OCI-LY1 (cell line): Measurements from ENCODE around the gene DAAM1.

Experiments used
- H2AFZ ChIP-seq: fragments of 200-600 bp; sonication (generic), shearing (Covaris generic); 2 replicates; pipeline ENCODE4 v1.6.0; 2014; ENCODE audit warnings: antibody characterized with exemption, mild to moderate bottlenecking, low read length
- H3F3A ChIP-seq: fragments of 200-600 bp; sonication (generic), shearing (Covaris generic); 2 replicates; pipeline ENCODE4 v1.6.0; 2014; ENCODE audit warnings: mild to moderate bottlenecking, antibody characterized with exemption, low read length, moderate library complexity; ENCODE audit not compliant: insufficient read depth
- H3K27ac ChIP-seq: fragments of 200-600 bp; sonication (generic); 2 replicates; pipeline ENCODE4 v1.5.1; 2014; ENCODE audit warnings: low read length, mixed run types, mild to moderate bottlenecking, low read depth; ENCODE audit not compliant: poor library complexity, severe bottlenecking
- H3K27me3 ChIP-seq: fragments of 200-600 bp; sonication (generic); 2 replicates; pipeline ENCODE4 v1.6.0; 2014; ENCODE audit warnings: antibody characterized with exemption, mild to moderate bottlenecking, low read length, moderate library complexity; ENCODE audit not compliant: insufficient read depth
- H3K36me3 ChIP-seq: fragments of 200-600 bp; sonication (generic); 2 replicates; pipeline ENCODE4 v1.6.1; 2014; ENCODE audit warnings: mild to moderate bottlenecking, antibody characterized with exemption, low read length, moderate library complexity, mixed read lengths; ENCODE audit not compliant: insufficient read depth
- H3K4me1 ChIP-seq: fragments of 200-600 bp; sonication (generic); 2 replicates; pipeline ENCODE4 v1.5.1; 2014; ENCODE audit warnings: mild to moderate bottlenecking, low read length, moderate library complexity; ENCODE audit not compliant: insufficient read depth, severe bottlenecking
- H3K4me2 ChIP-seq: fragments of 200-600 bp; sonication (generic), shearing (Covaris generic); 2 replicates; pipeline ENCODE4 v1.6.1; 2014; ENCODE audit warnings: low read length
- H3K4me3 ChIP-seq: fragments of 200-600 bp; sonication (generic); 2 replicates; pipeline ENCODE4 v1.5.1; 2014; ENCODE audit warnings: low read length, low read depth, mild to moderate bottlenecking, mixed read lengths; ENCODE audit not compliant: poor library complexity, severe bottlenecking
- H3K79me2 ChIP-seq: fragments of 200-600 bp; shearing (Covaris generic); 2 replicates; pipeline ENCODE4 v1.6.1; 2016; ENCODE audit warnings: mixed run types, low read length, mixed read lengths; ENCODE audit not compliant: insufficient read depth
- H3K9ac ChIP-seq: fragments of 200-600 bp; sonication (generic), shearing (Covaris generic); 2 replicates; pipeline ENCODE4 v1.6.1; 2014; ENCODE audit warnings: mild to moderate bottlenecking, low read length, mixed read lengths
- H3K9me2 ChIP-seq: fragments of 200-600 bp; sonication (generic), shearing (Covaris generic); 2 replicates; pipeline ENCODE4 v1.6.1; 2014; ENCODE audit warnings: low read depth, mild to moderate bottlenecking, low read length, mixed read lengths
- H3K9me3 ChIP-seq: fragments of 200-600 bp; shearing (Covaris generic); 2 replicates; pipeline ENCODE4 v1.6.1; 2014; ENCODE audit warnings: low read length, mixed read lengths
- H4K20me1 ChIP-seq: fragments of 200-600 bp; sonication (generic), shearing (Covaris generic); 2 replicates; pipeline ENCODE4 v1.6.0; 2016; ENCODE audit warnings: mild to moderate bottlenecking, low read length; ENCODE audit not compliant: insufficient read depth
- EZH2 ChIP-seq: fragments of 200-600 bp; sonication (generic), shearing (Covaris generic); IDR thresholded peaks from 2 replicates; pipeline ENCODE4 v1.8.0; 2017; ENCODE audit warnings: borderline replicate concordance, mixed run types, mild to moderate bottlenecking, antibody characterized with exemption, low read length, moderate library complexity, mixed read lengths
- TF ChIP-seq, protein P1 (sequence below): fragments of 200-600 bp; sonication (generic), shearing (Covaris generic); IDR thresholded peaks from 2 replicates; pipeline ENCODE4 v1.5.1; 2017; ENCODE audit warnings: mild to moderate bottlenecking, antibody characterized with exemption, low read length, moderate library complexity, mixed read lengths

The DAAM1 gene

DNA sequence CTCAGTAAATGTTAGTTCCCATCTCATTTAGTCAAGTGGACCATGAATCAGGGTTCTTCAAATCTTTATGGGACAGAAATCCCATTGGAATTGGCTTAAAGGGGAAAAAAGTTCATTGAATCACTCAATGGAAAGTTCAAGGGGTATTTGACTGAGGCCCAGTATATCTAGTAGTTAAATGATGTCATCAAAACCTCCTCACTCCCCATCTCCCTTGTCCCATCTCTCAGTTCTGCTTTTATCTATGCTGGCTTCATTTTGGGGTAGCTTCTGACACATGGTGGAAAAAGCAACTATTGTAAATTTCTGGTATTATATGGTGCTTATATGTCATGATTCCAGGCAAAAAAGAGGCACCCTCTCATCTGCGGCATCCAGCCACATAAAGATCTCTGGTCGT, 51.9 kb downstream of the DAAM1 start:
- Histone ChIP-seq H3K9me2 (no peaks in the 10 kb centered on the region), H4K20me1 (no peaks in the 10 kb centered on the region), H3K27me3 (no peaks in the 10 kb centered on the region), H3K4me2 (no peak overlapping the region), H3K27ac (no peak overlapping the region), H3K36me3 (peaks cover 21% of the 10 kb centered on the region), H3K4me3 (no peak overlapping the region), H3K79me2 (peaks cover 74% of the 10 kb centered on the region), H3K4me1 (peaks cover 42% of the 10 kb centered on the region), H3F3A (no peaks in the 10 kb centered on the region), H3K9ac (no peak overlapping the region), H3K9me3 (peaks cover 5% of the 10 kb centered on the region), H2AFZ (no peak overlapping the region)
- no peak for TF ChIP-seq EZH2
- TF ChIP-seq, protein P1, sequence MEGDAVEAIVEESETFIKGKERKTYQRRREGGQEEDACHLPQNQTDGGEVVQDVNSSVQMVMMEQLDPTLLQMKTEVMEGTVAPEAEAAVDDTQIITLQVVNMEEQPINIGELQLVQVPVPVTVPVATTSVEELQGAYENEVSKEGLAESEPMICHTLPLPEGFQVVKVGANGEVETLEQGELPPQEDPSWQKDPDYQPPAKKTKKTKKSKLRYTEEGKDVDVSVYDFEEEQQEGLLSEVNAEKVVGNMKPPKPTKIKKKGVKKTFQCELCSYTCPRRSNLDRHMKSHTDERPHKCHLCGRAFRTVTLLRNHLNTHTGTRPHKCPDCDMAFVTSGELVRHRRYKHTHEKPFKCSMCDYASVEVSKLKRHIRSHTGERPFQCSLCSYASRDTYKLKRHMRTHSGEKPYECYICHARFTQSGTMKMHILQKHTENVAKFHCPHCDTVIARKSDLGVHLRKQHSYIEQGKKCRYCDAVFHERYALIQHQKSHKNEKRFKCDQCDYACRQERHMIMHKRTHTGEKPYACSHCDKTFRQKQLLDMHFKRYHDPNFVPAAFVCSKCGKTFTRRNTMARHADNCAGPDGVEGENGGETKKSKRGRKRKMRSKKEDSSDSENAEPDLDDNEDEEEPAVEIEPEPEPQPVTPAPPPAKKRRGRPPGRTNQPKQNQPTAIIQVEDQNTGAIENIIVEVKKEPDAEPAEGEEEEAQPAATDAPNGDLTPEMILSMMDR = no peak

DNA sequence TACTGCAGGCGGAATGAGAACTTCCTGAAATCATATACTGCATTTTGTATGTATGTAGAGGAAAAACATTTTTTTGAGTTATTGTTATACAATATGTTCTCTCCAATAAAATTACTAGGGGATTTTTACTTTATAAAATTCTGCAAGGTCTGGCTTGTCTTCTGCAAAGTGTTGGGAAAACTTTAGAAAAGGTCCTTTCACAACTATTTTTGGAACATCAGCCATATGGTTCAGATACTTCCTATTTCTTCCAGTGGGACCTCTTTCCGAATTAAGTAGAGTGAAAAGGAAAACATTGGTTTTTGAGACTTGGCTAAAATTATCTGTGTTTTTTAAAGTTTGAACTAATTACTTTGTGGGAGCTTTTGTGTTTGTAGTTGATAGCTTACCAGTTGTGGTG, 52.7 kb downstream of the DAAM1 start:
- Histone ChIP-seq H3K4me3 (no peak overlapping the region), H3K79me2 (peaks cover 70% of the 10 kb centered on the region), H3K27me3 (no peaks in the 10 kb centered on the region), H2AFZ (no peak overlapping the region), H3K4me1 (peaks cover 44% of the 10 kb centered on the region), H3K27ac (no peak overlapping the region), H3K9ac (no peak overlapping the region), H3K9me2 (no peaks in the 10 kb centered on the region), H3F3A (no peaks in the 10 kb centered on the region), H3K9me3 (peaks cover 5% of the 10 kb centered on the region), H3K36me3 (peaks cover 21% of the 10 kb centered on the region), H3K4me2 (no peak overlapping the region), H4K20me1 (no peaks in the 10 kb centered on the region)
- TF ChIP-seq, protein P1 = no peak
- TF ChIP-seq EZH2 = no peak

DNA sequence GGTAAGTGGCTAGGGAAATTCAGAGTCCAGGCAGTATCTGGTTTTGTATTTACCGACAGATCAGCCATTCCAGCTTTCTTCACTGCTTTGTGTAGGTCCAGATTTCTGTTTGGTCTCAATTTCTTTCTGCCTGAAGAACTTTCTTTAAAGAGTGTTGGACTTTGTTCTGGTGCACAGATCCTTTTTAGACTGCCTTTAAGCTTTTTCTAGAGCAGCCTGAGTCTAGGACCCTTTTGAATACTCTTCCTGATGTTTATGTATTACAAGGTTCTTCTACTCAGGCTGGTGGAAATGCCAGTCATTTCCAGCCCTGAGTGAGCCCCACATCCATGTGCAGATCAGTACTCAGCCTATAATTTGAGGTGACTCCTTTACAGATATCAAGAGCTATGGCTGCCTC, 54.7 kb downstream of the DAAM1 start:
- no peaks in the 10 kb centered on the region for H3K9me2 ChIP-seq
- no peak overlapping the region for H3K9ac ChIP-seq
- no peak overlapping the region for H2AFZ ChIP-seq
- peaks cover 5% of the 10 kb centered on the region for H3K9me3 ChIP-seq
- H3F3A ChIP-seq = no peaks in the 10 kb centered on the region
- H3K36me3 ChIP-seq = peaks cover 21% of the 10 kb centered on the region
- H4K20me1 ChIP-seq = no peaks in the 10 kb centered on the region
- H3K4me3 ChIP-seq = no peak overlapping the region
- no peaks in the 10 kb centered on the region for H3K27me3 ChIP-seq
- H3K79me2 ChIP-seq = peaks cover 70% of the 10 kb centered on the region
- H3K27ac ChIP-seq = no peak overlapping the region
- H3K4me1 ChIP-seq = peaks cover 43% of the 10 kb centered on the region
- H3K4me2 ChIP-seq = no peak overlapping the region
- TF ChIP-seq, protein P1 = no peak
- no peak for TF ChIP-seq EZH2
